GM12875 (cell line): ENCODE results near the gene RNF111.

ENCODE experiments used
- H3K4me3 ChIP-seq: one replicate; pipeline ENCODE4 v1.5.1; 2011; ENCODE audit warnings: low read depth, low read length, control low read depth
- TF ChIP-seq, protein P1 (sequence below): IDR thresholded peaks from 2 replicates; pipeline ENCODE4 v1.5.1; 2011; ENCODE audit warnings: low read depth, mild to moderate bottlenecking, control low read depth, inconsistent platforms, low read length, moderate library complexity, borderline replicate concordance; ENCODE audit not compliant: insufficient read depth

The RNF111 gene

DNA sequence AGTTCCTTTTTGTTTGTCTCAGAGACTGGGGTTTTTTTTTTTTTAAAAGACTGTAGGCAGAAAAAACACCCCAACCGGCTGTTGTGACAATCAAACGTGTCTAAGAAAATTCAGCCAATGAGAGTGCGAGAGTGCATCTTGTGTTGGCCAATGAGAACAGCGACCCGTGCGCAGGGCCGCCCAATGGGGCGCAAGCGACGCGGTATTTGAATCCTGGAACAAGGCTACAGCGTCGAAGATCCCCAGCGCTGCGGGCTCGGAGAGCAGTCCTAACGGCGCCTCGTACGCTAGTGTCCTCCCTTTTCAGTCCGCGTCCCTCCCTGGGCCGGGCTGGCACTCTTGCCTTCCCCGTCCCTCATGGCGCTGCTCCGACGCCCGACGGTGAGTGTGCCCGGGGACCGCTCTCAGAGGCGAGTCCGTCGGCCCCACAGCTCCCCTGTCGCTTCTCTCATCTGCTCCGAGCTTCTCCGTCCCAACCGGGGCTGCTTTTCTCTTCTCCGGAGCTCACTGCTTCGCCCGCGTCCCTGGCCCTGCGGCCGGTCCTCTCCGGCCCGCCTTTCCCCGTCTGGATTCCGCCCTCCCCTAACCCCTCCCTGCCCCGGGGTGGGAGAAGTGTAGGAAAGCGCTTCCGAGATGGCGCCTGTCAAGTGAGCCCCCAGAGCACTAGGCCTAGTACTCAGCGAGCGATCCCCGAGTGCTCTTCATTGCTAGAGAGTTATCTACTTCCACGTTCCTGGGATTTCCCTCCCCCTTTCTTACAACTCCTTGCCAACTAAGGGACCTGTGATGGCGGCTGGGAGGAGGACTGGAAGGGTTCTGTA lies 117.7 kb downstream of the RNF111 start, which contains the start of gene CCNB2:
TSS of gene CCNB2 (plus strand) at position 235 of the 821 bp plus-strand sequence. CDS start at position 358, 123 bp downstream.
- TF ChIP-seq, protein P1, sequence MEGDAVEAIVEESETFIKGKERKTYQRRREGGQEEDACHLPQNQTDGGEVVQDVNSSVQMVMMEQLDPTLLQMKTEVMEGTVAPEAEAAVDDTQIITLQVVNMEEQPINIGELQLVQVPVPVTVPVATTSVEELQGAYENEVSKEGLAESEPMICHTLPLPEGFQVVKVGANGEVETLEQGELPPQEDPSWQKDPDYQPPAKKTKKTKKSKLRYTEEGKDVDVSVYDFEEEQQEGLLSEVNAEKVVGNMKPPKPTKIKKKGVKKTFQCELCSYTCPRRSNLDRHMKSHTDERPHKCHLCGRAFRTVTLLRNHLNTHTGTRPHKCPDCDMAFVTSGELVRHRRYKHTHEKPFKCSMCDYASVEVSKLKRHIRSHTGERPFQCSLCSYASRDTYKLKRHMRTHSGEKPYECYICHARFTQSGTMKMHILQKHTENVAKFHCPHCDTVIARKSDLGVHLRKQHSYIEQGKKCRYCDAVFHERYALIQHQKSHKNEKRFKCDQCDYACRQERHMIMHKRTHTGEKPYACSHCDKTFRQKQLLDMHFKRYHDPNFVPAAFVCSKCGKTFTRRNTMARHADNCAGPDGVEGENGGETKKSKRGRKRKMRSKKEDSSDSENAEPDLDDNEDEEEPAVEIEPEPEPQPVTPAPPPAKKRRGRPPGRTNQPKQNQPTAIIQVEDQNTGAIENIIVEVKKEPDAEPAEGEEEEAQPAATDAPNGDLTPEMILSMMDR: no peak
- H3K4me3 ChIP-seq: peak within 1 kb of the TSS; percentile 99

DNA sequence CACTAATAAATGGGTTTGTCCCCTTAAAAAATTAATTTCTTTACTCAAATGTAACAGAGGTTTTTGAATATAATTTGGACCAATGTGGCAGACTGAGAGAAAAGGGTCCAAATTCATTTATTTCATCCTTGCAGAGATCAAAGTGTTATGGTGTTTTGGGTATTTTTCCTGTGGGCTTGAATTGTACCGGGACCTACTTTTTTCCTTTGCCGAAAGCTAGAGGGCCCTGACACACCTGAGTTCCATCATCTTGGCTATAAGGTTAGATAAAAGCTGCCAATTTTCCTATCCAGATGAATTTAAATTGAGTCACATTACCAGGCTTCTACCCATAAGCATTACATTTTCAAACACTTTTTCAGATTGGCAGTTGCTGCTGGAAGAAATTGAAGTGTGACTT lies 118.4 kb downstream of the RNF111 start:
- H3K4me3 ChIP-seq: peak overlapping the region; percentile 99
- TF ChIP-seq, protein P1: no peak

DNA sequence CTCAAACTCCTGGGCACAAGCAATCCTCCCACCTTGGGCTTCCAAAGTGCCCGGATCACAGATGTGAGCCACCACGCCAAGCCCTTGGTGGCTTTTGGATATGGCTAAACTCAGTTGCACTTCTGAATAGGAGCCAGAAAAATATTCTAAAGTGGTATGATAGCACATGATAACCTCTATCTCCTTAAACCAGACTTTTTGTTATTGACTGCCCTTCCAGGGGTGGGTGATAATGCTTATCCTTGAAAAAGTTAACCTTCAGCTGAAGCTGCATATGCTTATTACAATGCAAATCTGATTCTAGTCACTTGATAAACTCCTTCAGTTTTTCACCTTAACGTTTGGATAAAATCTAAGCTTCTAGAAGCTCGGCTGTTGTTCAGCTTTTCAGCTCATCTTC lies 123.8 kb downstream of the RNF111 start:
- TF ChIP-seq, protein P1: no peak
- H3K4me3 ChIP-seq: no peak overlapping the region

DNA sequence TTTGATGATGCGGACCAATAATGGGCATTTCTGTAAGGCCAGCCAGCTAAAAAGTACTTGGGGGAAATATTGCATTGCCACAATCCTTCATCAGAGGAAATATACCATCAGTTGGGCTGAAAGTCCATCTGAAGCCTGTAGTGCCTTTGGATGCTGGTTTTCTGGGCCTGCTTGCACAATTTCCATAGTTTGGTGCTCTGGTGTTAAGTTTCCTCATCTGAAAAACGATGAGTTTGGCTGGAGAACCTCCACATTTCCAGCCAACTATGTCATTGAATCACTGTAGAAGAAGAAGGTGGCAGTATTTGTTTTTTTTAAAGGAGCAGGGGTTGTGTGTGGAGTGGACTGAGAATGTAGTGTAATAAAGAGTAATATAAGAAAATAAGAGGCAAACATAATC lies 127.6 kb downstream of the RNF111 start:
- TF ChIP-seq, protein P1: no peak
- H3K4me3 ChIP-seq: no peak overlapping the region

DNA sequence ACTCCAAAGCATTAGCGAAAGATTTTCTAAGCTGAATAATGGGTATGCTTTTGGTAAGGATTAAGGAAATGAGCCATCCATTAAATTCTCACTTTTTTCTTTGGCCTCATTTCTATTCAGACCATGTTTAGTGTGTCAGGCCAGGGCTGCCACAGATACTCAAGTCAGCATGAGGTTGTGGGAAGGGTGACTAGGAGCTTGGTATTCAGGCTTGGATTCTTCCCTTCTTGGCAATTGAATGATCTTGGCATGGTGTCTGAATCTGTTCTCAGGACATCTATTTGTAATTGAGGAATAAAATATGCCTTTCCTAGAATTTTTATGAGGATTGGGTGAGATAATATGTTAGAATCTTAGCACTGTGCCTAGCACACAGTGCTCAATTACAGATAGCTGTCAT lies 128.7 kb downstream of the RNF111 start:
- TF ChIP-seq, protein P1: no peak
- no peak overlapping the region for H3K4me3 ChIP-seq

DNA sequence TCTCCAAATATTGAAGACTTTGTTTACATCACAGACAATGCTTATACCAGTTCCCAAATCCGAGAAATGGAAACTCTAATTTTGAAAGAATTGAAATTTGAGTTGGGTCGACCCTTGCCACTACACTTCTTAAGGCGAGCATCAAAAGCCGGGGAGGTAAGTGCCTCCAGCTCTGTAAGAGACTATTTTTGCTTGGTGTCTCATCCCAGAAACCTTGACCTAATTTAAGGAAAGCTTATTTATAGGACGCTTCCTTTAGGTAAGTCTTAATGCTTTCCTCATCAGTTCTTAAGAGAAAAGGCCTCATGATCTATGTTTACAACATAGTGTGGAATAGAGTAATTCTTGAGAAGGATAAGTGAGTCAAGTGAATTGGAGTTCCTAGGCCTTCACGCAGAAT lies 129.3 kb downstream of the RNF111 start:
- no peak overlapping the region for H3K4me3 ChIP-seq
- TF ChIP-seq, protein P1: no peak

DNA sequence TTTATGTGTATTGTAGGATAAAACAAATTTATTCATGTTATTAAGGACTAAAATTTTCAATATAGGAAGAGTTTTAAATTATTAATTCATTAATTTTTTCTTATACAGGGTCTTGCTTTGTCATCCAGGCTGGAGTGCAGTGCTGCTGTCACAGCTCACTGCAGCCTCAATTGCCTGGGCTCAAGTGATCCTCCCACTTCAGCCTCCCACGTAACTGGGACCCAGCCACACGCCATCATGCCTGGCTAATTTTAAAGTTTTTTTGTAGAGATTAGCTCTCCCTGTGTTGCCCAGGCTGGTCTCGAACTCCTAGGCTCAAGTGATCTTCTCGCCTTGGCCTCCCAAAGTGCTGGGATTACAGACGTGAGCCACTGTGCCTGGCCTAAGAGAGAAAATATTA lies 132.2 kb downstream of the RNF111 start:
- H3K4me3 ChIP-seq: no peak overlapping the region
- TF ChIP-seq, protein P1: no peak
